Measurements from ENCODE around the gene EEF1B2. TPM values are rescaled to one million over a fixed set of nuclear protein-coding genes. Genes with fewer than 3 reads are reported as not detected.
"Not testable (repeated sequence)": the region's sequence is repeated elsewhere in the genome, so short reads cannot be mapped to it uniquely, and the experiment has no call there.

Gene EEF1B2
- total RNA-seq, 2 donors from 2014 or later = 467 to 557 TPM

GRCh38 chr2:206173147-206173546 lies 13.5 kb downstream of the EEF1B2 start:
- no peak overlapping the region for H3K27ac ChIP-seq
- intact Hi-C loops (cut with DNase I) = no loop called here
- no peak for DNase-seq
- H3K4me3 ChIP-seq = no peak overlapping the region
- TF ChIP-seq CTCF (IDR thresholded peaks at IDR 0.05) = no peak
- H3K9me3 ChIP-seq = no peaks in the 10 kb centered on the region
- no peaks in the 10 kb centered on the region for H3K36me3 ChIP-seq
- H3K9ac ChIP-seq (ENCODE audit: low read depth in 2 of 2, low read length in 2 of 2) = no peak overlapping the region
- H3K4me1 ChIP-seq = no peaks in the 10 kb centered on the region
- no peaks in the 10 kb centered on the region for H3K27me3 ChIP-seq

GRCh38 chr2:206176121-206176520 lies 16.4 kb downstream of the EEF1B2 start:
- Histone ChIP-seq H3K9ac (ENCODE audit: low read depth in 2 of 2, low read length in 2 of 2) (no peak overlapping the region), H3K27me3 (no peaks in the 10 kb centered on the region), H3K9me3 (no peaks in the 10 kb centered on the region), H3K36me3 (no peaks in the 10 kb centered on the region), H3K27ac (no peak overlapping the region), H3K4me3 (no peak overlapping the region), H3K4me1 (no peaks in the 10 kb centered on the region)
- DNase-seq = no peak
- TF ChIP-seq CTCF (IDR thresholded peaks at IDR 0.05) = no peak
- intact Hi-C loops (cut with DNase I) = no loop called here

- Histone ChIP-seq H3K4me1 (no peaks in the 10 kb centered on the region), H3K36me3 (no peaks in the 10 kb centered on the region), H3K9ac (ENCODE audit: low read depth in 2 of 2, low read length in 2 of 2) (no peak overlapping the region), H3K9me3 (no peaks in the 10 kb centered on the region), H3K4me3 (no peak overlapping the region), H3K27me3 (no peaks in the 10 kb centered on the region), H3K27ac (no peak overlapping the region)
- DNase-seq = no peak
- intact Hi-C loops (cut with DNase I) = no loop called here
- no peak for TF ChIP-seq CTCF (IDR thresholded peaks at IDR 0.05)
These were observed 17.2 kb downstream of the EEF1B2 start for GRCh38 chr2:206176901-206177300.

- DNase-seq; H3K27me3 ChIP-seq; H3K4me3 ChIP-seq; H3K27ac ChIP-seq; H3K9ac ChIP-seq (ENCODE audit: low read depth in 2 of 2, low read length in 2 of 2); intact Hi-C loops (cut with DNase I); H3K4me1 ChIP-seq; H3K36me3 ChIP-seq; H3K9me3 ChIP-seq: not testable (repeated sequence)
These were observed 21.8 kb downstream of the EEF1B2 start for GRCh38 chr2:206181526-206181925.

GRCh38 chr2:206189691-206190090 lies 30.0 kb downstream of the EEF1B2 start:
- no peaks in the 10 kb centered on the region for H3K9me3 ChIP-seq
- H3K4me1 ChIP-seq = no peaks in the 10 kb centered on the region
- no peak overlapping the region for H3K9ac ChIP-seq (ENCODE audit: low read depth in 2 of 2, low read length in 2 of 2)
- no peak for DNase-seq
- H3K27ac ChIP-seq = no peak overlapping the region
- H3K27me3 ChIP-seq = no peaks in the 10 kb centered on the region
- no peaks in the 10 kb centered on the region for H3K36me3 ChIP-seq
- TF ChIP-seq CTCF (IDR thresholded peaks at IDR 0.05) = no peak
- intact Hi-C loops (cut with DNase I) = no loop called here
- H3K4me3 ChIP-seq = no peak overlapping the region

- H3K4me1 ChIP-seq = no peaks in the 10 kb centered on the region
- no peak for DNase-seq
- no peaks in the 10 kb centered on the region for H3K9me3 ChIP-seq
- no peak for TF ChIP-seq CTCF (IDR thresholded peaks at IDR 0.05)
- H3K4me3 ChIP-seq = no peak overlapping the region
- no peak overlapping the region for H3K9ac ChIP-seq (ENCODE audit: low read depth in 2 of 2, low read length in 2 of 2)
- no peaks in the 10 kb centered on the region for H3K36me3 ChIP-seq
- H3K27me3 ChIP-seq = no peaks in the 10 kb centered on the region
- intact Hi-C loops (cut with DNase I) = no loop called here
- H3K27ac ChIP-seq = no peak overlapping the region
These were observed 30.4 kb downstream of the EEF1B2 start for GRCh38 chr2:206190111-206190510.

All from colonic mucosa (tissue), 4 donors.